GM06990 (cell line): ENCODE measurements around the gene SULT2A1.

Source experiments
- DNase-seq: peaks from one replicate; pipeline ENCODE4 v3.0.0-alpha.2; 2011; ENCODE audit not compliant: insufficient read length; ENCODE audit errors: extremely low read depth
- H3K27me3 ChIP-seq: replicated peaks from 2 replicates; pipeline ENCODE4 v1.6.0; 2011; ENCODE audit warnings: low read length; ENCODE audit not compliant: control insufficient read depth, insufficient read depth
- H3K36me3 ChIP-seq: 2 replicates; pipeline ENCODE4 v1.5.1; 2011; ENCODE audit warnings: low read length; ENCODE audit not compliant: control insufficient read depth, insufficient read depth
- H3K4me3 ChIP-seq: replicated peaks from 2 replicates; pipeline ENCODE4 v1.5.1; 2011; ENCODE audit warnings: low read depth, mild to moderate bottlenecking, control low read depth, low read length
- CTCF ChIP-seq: IDR thresholded peaks from 2 replicates; pipeline ENCODE4 v1.5.1; 2011; ENCODE audit warnings: low read length, control low read depth, mild to moderate bottlenecking, inconsistent platforms; ENCODE audit not compliant: insufficient read depth, poor library complexity, severe bottlenecking

The SULT2A1 gene

GRCh38 chr19:47854459-47854858 is 31.7 kb downstream of the SULT2A1 start:
- no peaks in the 10 kb centered on the region for H3K36me3 ChIP-seq
- H3K27me3 ChIP-seq: no peaks in the 10 kb centered on the region
- H3K4me3 ChIP-seq: no peak overlapping the region
- no peak for DNase-seq
- TF ChIP-seq CTCF: no peak

- no peaks in the 10 kb centered on the region; the same call in 1 of the 2 replicates for H3K27me3 ChIP-seq
- DNase-seq: no peak
- H3K36me3 ChIP-seq: no peaks in the 10 kb centered on the region
- no peak for TF ChIP-seq CTCF
- H3K4me3 ChIP-seq: no peak overlapping the region
Observed at GRCh38 chr19:47853003-47853402, 33.1 kb downstream of the SULT2A1 start.

GRCh38 chr19:47848823-47849473 is 37.2 kb downstream of the SULT2A1 start:
- peak; percentile 42 for TF ChIP-seq CTCF
- Histone ChIP-seq H3K27me3 (no peaks in the 10 kb centered on the region; the same call in 1 of the 2 replicates), H3K4me3 (no peak overlapping the region), H3K36me3 (no peaks in the 10 kb centered on the region)
- no peak for DNase-seq

GRCh38 chr19:47848425-47848822 is 37.7 kb downstream of the SULT2A1 start:
- H3K36me3 ChIP-seq: no peaks in the 10 kb centered on the region
- no peak overlapping the region for H3K4me3 ChIP-seq
- H3K27me3 ChIP-seq: no peaks in the 10 kb centered on the region; the same call in 1 of the 2 replicates
- no peak for TF ChIP-seq CTCF
- DNase-seq: no peak

GRCh38 chr19:47842941-47843340 is 43.2 kb downstream of the SULT2A1 start:
- TF ChIP-seq CTCF: no peak
- Histone ChIP-seq H3K36me3 (no peaks in the 10 kb centered on the region), H3K4me3 (no peak overlapping the region), H3K27me3 (no peaks in the 10 kb centered on the region; the same call in 1 of the 2 replicates)
- no peak for DNase-seq

GRCh38 chr19:47839913-47840312 is 46.2 kb downstream of the SULT2A1 start:
- Histone ChIP-seq H3K27me3 (no peaks in the 10 kb centered on the region; the same call in 1 of the 2 replicates), H3K36me3 (no peaks in the 10 kb centered on the region), H3K4me3 (no peak overlapping the region)
- no peak for TF ChIP-seq CTCF
- no peak for DNase-seq
